ENCODE data around the gene GALK1.
"Not testable (repeated sequence)": the region's sequence is repeated elsewhere in the genome, so short reads cannot be mapped to it uniquely, and the experiment has no call there.

GALK1 gene

DNA sequence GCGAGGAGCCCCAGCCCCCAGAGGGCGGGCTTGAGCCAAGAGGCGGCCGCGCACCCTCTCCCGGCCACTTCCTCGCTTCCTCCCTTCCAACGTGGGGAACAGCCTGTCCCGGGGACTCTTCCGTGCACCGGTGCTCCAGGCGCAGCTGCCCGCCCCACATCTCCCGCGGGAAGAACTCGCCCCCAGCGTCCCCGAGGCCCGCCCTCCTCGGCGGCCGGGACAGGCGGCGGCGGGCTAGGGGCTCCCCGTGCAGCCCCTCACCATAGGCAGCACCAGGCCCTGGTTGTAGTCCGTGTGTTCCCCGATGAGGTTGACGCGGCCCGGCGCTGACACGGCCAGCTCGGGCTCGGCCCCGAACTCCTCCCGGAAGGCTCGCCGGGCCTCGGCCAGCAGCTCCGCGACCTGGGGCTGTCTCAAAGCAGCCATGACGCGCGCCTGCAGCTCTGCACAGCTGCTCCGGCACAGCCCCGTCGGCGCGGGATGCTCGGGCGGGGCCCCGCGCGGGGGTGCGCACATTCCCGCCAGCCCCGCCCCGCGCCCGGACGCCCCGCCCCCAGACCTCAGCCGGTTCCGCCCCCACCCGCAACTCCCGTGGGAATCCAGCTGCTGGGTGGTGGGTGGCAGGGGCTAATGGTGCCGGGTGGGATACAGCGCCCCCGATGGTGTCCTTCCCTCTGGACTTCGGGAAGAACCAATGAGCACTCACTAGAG is at the start of gene GALK1:
TSS of gene GALK1 (minus strand) at position 482 of the 711 bp plus-strand sequence. CDS start at position 426, 56 bp downstream.
- peak in 1 of 2 donors; percentile 69 for DNase-seq (ENCODE audit: low read depth in 2 of 2)

DNA sequence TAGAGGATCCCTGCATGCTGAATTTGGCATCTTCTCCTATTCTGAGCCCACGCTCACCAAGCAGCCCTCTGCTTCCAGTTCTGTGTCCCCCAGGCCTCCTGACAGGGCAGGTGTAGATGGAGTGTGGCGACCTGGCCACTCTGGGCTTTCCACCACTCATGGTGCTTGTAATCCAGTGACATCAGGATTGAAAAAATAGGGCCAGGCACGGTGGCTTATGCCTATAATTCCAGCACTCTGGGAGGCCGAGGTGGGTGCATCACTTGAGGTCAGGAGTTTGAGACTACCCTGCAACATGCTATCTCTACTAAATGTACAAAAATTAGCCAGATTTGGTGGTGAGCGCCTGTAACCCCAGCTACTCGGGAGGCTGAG is 49.0 kb upstream of the GALK1 start:
- no peak for DNase-seq (ENCODE audit: low read depth in 2 of 2)

DNA sequence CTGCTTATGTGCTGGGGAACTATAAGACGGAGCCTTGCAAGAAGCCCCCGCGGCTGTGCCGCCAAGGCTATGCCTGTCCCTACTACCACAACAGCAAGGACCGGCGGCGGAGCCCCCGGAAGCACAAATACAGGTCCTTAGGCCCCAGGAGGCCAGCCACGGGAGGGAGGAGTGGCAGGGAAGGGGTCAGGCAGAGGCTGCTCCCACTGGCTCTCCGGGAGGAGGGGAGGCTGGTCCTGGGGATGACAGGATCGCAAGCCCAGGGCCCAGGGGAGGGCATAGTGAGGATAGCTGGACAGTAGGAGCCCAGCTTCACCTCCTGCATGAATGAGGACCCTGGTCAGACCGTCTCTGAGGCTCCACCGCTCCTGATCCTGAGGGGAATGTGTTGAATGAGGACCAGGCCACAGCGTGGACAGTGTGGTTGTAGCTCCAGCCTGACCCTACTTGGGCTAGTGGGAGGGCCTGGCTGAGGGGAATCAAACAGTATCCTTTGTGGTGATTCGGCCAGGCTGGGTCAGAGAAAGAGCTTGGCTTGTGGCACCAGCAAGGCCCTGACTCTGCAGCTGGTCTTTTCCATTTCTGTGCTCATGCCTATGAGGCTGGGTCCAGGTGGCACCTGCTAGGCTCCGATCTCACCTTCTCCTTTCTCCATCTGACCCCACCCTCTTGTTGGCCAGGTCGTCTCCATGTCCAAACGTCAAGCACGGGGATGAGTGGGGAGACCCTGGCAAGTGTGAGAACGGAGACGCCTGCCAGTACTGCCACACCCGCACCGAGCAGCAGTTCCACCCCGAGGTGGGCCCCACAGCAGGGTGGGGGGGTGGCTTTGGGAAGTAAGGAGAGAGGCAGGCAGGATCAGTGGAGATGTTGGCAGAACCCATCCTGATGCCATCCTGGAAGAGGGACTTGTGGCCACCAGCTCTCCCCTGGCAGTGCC is 48.4 kb upstream of the GALK1 start:
- DNase-seq (ENCODE audit: low read depth in 2 of 2), result no peak

DNA sequence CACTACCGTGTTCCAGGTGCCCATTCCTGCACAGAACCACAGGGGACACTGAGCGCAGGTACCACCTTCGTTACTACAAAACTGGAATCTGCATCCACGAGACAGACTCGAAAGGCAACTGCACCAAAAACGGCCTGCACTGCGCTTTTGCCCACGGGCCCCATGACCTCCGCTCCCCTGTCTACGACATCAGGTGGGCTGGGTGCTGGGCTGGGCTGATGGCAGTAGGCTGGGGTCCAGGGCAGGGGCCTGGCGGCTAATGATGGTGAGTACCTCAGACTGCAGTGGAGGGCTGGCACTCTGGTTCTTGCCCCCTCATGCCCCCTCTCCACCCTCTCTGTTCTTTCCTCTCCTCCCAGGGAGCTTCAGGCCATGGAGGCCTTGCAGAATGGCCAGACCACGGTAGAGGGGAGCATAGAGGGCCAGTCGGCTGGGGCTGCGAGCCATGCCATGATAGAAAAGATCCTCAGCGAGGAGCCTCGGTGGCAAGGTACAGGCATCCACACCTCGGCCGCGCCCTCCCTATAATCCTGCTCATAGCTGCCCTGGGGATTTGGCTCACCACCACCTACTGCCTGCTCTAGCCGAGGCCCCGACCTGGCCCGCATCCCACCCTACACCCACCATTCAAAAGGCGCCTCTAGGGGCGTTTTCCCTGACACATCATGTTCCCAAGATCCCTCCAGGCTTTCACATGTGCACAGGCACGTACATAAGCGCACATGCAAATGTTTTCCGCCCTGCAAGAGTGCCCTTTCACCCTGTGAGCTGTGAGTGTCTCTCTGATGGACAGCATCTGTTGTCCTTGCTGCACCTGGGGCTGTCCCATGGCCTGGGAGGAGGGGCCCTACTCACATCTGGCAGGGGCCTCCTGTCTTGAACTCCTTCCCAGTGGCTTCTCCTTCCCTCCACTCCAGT is 47.4 kb upstream of the GALK1 start:
- DNase-seq (ENCODE audit: low read depth in 2 of 2), result no peak

DNA sequence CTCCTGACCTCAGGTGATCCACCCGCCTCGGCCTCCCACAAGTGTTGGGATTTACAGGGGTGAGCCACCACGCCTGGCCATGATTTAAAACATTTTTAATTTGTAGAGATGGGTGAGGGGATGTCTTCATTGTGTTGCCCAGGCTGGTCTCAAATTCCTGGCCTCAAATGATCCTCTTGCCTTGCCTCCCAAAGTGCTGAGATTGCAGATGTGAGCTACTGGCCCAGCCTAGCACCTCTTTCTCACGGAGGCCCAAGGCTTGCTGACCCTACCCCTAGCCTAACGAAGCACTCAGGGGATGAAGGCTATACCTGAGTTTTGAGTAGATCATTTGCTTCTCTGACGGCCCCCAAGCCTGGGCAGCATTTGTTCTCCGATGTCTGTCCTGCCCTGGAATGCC is 46.2 kb upstream of the GALK1 start:
- DNase-seq (ENCODE audit: low read depth in 2 of 2), result no peak

DNA sequence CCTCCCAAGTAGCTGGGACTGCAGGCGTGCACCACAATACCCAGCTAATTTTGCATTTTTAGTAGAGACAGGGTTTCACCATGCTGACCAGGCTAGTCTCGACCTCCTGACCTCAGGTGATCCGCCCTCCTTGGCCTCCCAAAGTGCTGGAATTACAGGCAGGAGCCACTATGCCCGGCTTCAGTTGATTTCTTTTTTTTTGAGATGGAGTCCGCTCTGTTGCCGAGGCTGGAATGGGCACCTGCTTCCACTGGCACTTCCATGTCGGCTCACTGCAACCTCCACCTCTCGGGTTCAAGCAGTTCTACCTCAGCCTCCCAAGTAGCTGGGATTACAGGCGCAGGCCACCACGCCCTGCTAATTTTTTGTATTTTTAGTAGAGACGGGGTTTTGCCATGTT is 45.8 kb upstream of the GALK1 start:
- DNase-seq (ENCODE audit: low read depth in 2 of 2), result not testable (repeated sequence)

DNA sequence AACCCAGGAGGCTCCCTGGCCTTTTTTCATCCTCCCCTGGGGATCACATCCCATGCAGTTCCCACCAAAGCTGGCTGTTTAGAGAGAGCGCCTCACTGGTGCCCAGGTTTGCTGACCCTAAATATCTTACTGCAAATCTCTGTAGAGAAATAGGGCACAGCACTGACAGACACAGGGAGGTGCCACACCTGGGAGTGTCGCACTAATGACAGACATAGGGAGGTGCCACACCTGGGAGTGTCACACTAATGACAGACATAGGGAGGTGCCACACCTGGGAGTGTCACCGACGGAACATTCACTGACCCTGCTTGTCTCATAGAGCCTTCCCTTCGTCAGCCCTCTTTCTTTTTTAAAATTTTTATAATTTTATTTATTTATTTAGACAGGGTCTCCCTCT is 45.2 kb upstream of the GALK1 start:
- no peak for DNase-seq (ENCODE audit: low read depth in 2 of 2)

DNA sequence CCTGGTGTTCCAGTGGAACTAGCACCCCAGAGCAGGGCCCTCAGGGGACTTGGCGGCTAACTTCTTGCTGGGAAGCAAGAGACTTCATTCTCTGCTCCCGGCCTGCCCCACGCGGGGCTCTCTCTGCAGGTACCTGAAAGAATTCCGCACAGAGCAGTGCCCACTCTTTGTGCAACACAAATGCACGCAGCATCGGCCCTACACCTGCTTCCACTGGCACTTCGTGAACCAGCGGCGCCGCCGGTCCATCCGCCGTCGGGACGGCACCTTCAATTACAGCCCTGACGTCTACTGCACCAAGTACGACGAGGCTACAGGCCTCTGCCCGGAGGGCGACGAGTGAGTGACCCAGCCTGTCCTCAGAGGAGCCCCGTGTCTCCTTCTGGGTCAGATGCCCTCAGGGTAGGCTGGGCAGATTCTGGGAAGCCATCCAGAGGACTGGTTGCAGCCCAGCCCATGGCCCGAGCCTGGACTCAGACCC is 44.7 kb upstream of the GALK1 start:
- DNase-seq (ENCODE audit: low read depth in 2 of 2), result no peak

DNA sequence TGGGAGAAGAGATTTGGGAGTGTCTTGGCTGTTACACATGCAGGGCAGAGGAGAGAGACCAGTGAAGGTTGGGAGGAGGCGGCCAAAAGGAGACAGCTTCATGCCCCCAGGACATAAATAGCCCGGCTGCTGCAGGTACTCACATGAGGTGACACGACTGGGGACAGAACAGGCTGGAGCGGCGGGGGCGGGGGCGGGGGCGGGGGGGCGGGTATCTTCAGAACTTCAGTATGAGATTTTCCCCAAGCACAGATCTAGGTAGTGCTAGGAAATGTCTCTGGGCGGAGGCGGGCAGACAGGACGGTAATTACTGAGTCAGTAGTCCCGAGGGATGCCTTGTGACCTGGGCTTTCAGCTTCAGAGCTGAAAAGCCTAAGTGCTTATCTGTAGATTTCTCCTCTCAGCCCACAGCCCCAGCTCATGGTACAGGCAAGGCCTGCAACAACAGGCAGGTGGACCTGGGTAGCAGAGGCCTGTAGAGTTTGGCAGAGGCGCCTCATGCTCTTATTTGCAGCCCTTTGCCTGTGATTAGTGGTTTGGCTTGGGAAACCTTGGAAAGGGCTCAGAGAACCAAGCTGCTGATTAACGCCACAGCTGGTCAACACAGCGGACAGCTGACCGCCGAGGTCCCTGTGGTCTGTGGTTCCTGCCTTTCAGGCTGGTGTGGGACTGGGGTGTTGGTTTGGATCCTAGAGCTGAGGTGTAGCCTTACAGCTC is 44.1 kb upstream of the GALK1 start:
- DNase-seq (ENCODE audit: low read depth in 2 of 2), result no peak

DNA sequence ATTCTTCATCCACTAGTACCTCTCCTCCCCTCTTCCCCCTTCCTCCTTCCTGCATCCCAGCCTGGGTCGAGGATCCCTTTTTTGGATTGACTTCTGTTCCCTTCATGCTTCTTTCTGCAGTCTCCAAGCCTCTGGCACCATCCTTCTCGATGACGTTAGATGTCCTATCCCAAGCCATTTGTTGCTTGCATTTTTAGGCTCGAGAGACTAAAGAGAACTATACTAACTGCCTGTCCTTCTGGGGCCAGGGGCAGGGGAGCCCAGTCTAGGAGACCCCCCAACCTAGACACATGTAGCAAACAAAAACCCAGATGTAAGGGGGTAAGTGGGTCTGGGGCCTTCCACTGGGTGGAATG is 43.5 kb upstream of the GALK1 start:
- no peak for DNase-seq (ENCODE audit: low read depth in 2 of 2)

DNA sequence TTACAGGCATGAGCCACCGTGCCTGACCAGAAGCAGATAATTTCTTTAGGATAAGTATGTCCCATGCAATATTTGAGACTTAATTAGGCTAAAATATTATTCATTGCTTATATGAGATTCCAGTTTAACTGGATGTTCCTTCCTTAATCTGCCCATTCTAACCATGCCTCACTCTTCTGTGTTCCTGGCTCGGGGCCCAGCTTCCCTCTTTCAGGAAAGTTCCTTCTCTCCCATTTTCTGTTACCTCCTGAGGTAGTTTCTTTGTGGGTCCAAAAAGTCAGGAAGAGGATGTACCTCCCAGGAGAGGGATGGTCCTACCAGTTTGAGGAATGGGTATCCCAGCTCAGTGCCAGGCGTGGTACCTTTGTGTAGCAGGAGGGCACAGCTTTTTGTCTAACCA is 42.9 kb upstream of the GALK1 start:
- no peak for DNase-seq (ENCODE audit: low read depth in 2 of 2)

DNA sequence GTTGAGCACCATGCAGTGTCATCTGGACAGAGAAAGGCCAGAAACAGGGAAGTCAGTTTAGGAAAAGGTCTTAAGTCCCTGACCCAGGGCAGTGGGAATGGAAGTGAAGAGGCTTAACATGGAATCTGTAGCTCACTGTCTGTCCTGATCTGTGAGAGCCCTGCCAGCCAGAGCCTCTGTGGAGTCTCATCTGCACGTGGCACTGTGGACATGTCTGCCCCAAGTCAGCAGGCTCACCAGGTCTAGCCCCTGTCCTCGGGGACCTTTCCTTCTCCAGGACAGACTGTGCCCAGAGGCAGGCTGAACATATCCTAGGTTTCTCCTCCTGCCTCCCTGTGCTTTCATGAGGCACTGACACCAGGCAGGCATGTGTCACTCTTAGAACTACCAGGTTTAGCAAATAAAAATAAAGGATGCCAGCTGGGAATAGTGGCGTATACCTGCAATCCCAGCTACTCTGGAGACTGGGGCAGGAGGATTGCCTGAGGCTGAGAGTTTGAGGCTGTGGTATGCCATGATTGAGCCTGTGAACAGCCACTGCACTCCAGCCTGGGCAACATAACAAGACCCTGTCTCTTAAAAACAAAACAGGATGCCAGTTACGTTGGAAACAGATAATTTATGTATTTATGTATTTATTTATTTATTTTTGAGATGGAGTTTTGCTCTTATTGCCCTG is 42.0 kb upstream of the GALK1 start:
- DNase-seq (ENCODE audit: low read depth in 2 of 2), result no peak

DNA sequence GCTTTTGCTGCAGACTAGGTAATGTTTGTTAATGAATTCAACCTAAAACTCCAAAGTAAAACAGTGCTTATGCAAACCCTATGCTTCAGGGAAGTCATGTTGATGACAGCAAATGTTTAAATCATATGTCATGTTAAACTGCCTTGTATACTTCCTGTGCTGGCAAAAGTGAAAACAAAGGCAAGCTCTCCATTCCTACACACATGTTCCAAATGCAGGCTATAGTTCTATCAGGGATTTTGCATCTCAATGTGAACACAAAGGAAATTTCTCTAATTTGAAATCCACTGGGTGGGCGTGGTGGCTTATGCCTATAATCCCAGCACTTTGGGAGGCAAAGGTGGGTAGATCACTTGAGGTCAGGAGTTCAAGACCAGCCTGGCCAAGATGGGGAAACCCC is 38.9 kb upstream of the GALK1 start:
- no peak for DNase-seq (ENCODE audit: low read depth in 2 of 2)

DNA sequence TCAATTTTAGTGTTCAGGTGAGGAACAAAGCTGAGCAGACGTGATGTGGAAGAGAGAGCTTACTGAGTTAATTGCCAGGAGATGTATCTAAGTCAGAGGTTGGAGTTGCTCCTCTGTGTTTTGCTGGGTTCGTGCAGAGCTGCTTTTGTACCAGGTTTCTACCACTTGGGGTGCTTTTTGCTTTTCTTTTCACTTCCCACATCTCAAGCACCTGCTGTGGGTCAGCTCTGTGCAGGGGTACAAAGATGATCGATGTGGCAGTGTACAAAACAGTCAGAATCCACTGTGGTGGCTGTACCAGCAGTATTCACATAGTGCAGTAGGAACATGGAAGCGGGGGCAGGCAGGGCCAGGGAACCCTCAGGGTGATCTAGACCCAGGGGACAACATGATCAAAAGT is 34.4 kb upstream of the GALK1 start:
- DNase-seq (ENCODE audit: low read depth in 2 of 2), result no peak

DNA sequence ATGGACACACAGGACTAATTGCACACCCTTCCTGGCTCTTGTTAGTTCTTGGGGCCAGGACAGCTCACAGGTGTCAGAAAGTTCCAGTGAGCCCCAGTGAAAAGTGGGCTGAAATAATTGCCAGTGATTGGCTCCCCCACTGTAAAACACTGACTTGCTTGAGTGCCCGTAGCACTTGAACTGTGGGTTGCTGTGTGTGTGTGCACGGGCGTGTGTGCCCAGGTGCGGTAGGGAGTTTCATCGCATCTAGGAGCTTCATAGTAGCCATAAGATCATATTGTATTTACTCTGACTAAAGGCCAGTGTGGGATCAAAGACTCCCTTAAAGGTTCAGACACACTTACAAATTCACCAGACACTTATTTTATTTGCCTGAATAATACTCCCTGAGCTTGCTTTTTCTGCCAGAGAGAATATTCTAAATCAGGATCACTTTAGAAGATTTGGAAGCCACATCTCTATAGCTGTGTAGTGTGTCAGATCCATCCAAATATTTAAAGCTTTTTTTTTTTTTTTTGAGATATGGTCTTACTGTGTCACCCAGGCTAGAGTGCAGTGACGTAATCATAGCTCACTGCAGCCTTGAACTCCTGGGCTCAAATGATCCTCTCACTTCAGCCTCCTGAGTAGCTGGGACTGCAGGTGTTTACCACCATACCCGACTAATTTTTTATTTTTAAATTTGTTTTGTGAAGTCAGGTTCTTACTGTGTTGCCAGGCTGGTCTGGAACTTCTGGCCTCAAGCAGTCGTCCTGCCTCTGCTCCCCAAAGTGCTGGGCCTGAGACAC is 31.0 kb upstream of the GALK1 start:
- DNase-seq (ENCODE audit: low read depth in 2 of 2), result no peak

DNA sequence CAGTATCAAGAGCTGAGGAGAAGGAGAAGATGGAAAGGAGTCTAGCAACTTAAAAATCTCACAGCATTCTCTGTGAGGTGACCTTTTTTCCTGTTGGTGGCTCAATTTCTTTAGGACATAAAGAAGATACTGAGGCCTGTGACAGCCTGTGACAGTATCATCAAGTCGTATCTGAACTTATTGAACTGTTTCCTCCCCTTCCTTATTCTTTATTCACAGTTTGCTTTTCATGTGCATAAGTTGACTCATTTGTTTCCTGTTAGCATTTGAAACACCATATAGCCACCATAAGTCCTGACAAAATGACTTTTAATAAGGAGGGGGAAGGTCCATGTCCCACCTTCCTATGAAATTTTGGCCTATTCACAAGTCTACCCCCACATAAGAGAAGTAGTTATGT is 28.5 kb upstream of the GALK1 start:
- no peak for DNase-seq (ENCODE audit: low read depth in 2 of 2)

DNA sequence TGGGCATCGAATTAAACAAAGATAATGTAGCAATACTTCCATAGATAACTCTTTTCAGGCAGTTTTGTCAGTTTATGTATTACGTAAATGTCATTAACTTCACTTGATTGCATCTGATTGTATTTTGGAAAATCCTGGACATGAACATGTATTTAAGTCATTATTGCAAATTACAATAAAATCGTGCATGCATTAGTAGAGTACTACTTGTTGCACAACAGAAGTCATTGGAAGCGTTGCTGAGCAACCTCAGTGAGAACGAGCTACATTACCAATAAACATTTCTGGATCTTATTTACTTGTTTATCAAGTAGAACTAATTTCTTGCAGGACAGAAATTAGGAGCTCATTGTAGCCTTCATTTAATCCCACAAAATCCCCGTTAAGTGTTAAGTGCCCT is 26.3 kb upstream of the GALK1 start:
- DNase-seq (ENCODE audit: low read depth in 2 of 2), result no peak

DNA sequence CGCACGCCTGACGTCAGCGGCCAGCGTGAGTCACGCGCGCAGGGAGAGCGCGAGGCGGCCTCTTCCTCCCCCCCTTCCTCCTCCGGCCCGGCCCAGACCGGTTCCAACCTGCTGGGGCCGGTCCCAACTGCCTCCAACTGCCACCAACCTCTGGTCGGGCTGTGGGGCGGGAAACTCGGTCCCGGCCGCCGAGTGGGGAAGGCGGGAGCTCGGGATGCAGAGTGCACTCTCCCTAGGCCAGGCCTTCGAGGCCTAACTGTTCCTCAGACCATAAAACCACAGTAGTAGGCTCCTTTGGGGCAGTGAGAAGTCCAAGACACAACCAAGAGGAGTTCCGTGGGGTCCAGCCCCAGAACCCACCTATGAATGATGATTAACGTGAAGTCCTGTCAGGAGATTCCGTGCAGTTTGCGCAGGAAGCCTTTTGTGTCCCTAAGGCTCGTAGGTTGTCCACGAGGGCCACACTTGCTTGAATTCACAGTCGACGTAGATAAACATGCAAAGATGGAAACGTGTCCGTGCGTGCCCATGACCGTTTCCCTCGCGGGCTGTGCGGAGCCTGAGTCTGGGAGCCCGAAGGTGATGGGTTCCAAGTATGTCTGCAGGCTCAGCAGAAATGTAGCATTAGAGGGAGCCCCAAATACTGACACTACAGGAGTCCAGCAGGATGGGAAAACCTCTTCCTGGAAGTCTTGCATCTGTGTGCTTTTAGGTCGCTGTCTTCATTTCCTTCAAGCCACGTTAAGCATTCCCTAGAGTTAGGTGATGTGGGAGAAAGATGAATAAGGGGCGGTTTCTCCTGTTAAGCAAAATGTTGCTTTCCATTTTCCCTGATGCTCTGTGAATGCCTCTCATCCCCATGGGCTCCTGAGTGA is 20.3 kb upstream of the GALK1 start:
- DNase-seq (ENCODE audit: low read depth in 2 of 2), result peak; percentile 75 to 87

DNA sequence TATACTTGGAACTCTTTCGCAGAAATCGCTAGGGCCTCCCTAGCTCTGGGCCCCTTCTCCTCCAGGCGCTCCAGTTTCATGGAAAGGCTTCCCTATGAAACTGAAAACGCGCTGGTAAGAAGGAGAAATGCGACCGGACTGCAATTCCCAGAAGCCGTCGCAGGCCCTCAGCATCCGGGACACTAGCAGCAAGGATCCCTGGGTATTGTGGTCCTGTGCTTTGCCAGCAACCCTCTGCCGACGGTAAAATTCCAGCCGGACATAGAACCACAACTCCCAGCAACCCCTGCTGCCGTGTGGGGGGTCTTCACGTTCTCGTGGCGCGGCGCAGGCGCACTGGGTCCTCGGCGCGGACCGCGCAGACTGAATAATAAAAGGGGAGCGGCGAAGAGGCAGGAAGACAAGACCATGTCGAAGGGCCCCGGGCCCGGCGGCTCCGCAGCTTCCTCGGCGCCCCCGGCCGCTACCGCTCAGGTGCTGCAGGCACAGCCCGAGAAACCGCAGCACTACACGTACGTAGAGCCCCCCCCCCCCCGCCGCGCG is 19.6 kb upstream of the GALK1 start, which contains the start of gene UNK:
TSS of gene UNK (plus strand) at position 334 of the 543 bp plus-strand sequence. CDS start at position 409, 75 bp downstream.
- peak; percentile 94 to 96 for DNase-seq (ENCODE audit: low read depth in 2 of 2)
